Liver (tissue), 9 donors: ENCODE measurements around the gene ZNF267. TPM values are rescaled to one million over a fixed set of nuclear protein-coding genes. Genes with fewer than 3 reads are reported as not detected.
A peak's percentile ranks its signal among the peaks of the same experiment; 100 is the strongest.

ENCODE experiments used
- DNase-seq: peaks from one replicate; pipeline ENCODE4 v3.0.0-alpha.2; 2017; ENCODE audit warnings: low spot score
- H3K27ac ChIP-seq, 2 donors: one replicate each; pipeline ENCODE4 v1.7.0; 2013; ENCODE audit warnings: inconsistent platforms in 2 of 2, low read length in 2 of 2, control low read depth in 1 of 2, low read depth in 1 of 2, mild to moderate bottlenecking in 1 of 2
- H3K27me3 ChIP-seq, 4 donors: one replicate each; pipeline versions ENCODE4 v1.6.1 to v1.7.0; 2013; ENCODE audit warnings: low read length in 3 of 4, inconsistent platforms in 1 of 4, mild to moderate bottlenecking in 1 of 4, moderate library complexity in 1 of 4; ENCODE audit not compliant: control insufficient read depth in 4 of 4, insufficient read depth in 4 of 4
- H3K36me3 ChIP-seq, 4 donors: one replicate each; pipeline versions ENCODE4 v1.6.1 to v1.7.0; 2013; ENCODE audit warnings: low read length in 3 of 4, mild to moderate bottlenecking in 3 of 4, low read depth in 1 of 4, moderate library complexity in 1 of 4; ENCODE audit not compliant: control insufficient read depth in 4 of 4, insufficient read depth in 3 of 4
- H3K4me1 ChIP-seq, 4 donors: one replicate each; pipeline versions ENCODE4 v1.6.1 to v1.7.0; 2013; ENCODE audit warnings: low read length in 3 of 4, mild to moderate bottlenecking in 3 of 4, moderate library complexity in 1 of 4; ENCODE audit not compliant: control insufficient read depth in 4 of 4, insufficient read depth in 4 of 4
- H3K4me3 ChIP-seq, 3 donors: one replicate each; pipeline versions ENCODE4 v1.6.1 to v1.7.0; 2013; ENCODE audit warnings: low read length in 3 of 3, control low read depth in 1 of 3, low read depth in 1 of 3, mild to moderate bottlenecking in 1 of 3
- H3K9ac ChIP-seq, 2 donors: one replicate each; pipeline ENCODE4 v1.7.0; 2013; ENCODE audit warnings: low read length in 2 of 2, mild to moderate bottlenecking in 2 of 2, moderate library complexity in 2 of 2, control low read depth in 1 of 2, low read depth in 1 of 2
- H3K9me3 ChIP-seq, 4 donors: one replicate each; pipeline versions ENCODE4 v1.6.1 to v1.7.0; 2013; ENCODE audit warnings: low read length in 3 of 4; ENCODE audit not compliant: control insufficient read depth in 4 of 4
- EGR1 ChIP-seq, 2 donors: IDR thresholded peaks; 2 replicates each; pipeline ENCODE4 v1.6.1; 2016 to 2018; ENCODE audit warnings: antibody characterized with exemption in 2 of 2, low read depth in 2 of 2
- GABPA ChIP-seq, 2 donors: IDR thresholded peaks in 1 of 2; conservative IDR thresholded peaks in 1 of 2; 2 replicates each; pipeline ENCODE4 v1.6.1; 2016; ENCODE audit warnings: antibody characterized with exemption in 2 of 2, mild to moderate bottlenecking in 1 of 2, moderate library complexity in 1 of 2
- HNF4A ChIP-seq, 2 donors: conservative IDR thresholded peaks; 2 replicates each; pipeline ENCODE4 v1.6.1; 2016; ENCODE audit warnings: antibody characterized with exemption in 2 of 2, mild to moderate bottlenecking in 2 of 2
- JUND ChIP-seq, 2 donors: IDR thresholded peaks; 2 replicates each; pipeline ENCODE4 v1.6.1; 2016; ENCODE audit warnings: antibody characterized with exemption in 2 of 2
- NR2F2 ChIP-seq: IDR thresholded peaks from 2 replicates; pipeline ENCODE4 v1.6.1; 2016; ENCODE audit warnings: antibody characterized with exemption
- RAD21 ChIP-seq, 2 donors: IDR thresholded peaks; 2 replicates each; pipeline ENCODE4 v1.6.1; 2016; ENCODE audit warnings: antibody characterized with exemption in 2 of 2, mild to moderate bottlenecking in 2 of 2
- RXRA ChIP-seq, 2 donors: IDR thresholded peaks; 2 replicates each; pipeline ENCODE4 v1.6.1; 2017 to 2018; ENCODE audit warnings: antibody characterized with exemption in 2 of 2, mild to moderate bottlenecking in 1 of 2
- SP1 ChIP-seq: IDR thresholded peaks from 2 replicates; pipeline ENCODE4 v1.6.1; 2018; ENCODE audit warnings: antibody characterized with exemption, mild to moderate bottlenecking
- TAF1 ChIP-seq: conservative IDR thresholded peaks from 2 replicates; pipeline ENCODE4 v1.6.1; 2016; ENCODE audit warnings: antibody characterized with exemption, mild to moderate bottlenecking
- YY1 ChIP-seq: IDR thresholded peaks from 2 replicates; pipeline ENCODE4 v1.6.1; 2016; ENCODE audit warnings: antibody characterized with exemption, mild to moderate bottlenecking
- WGBS: extraction: QIAGEN DNeasy Blood & Tissue Kit; methylation state at CpG from one replicate; pipeline ENCODE4 v1.1.7; 2013; 5-methylcytosine and 5-hydroxymethylcytosine counted together
- polyA plus RNA-seq, 2 donors: library from polyadenylated mRNA; stranded (reverse) in 1 of 2; unstranded in 1 of 2; fragments of 200-250 nt in 1 of 2; fragments of >200 nt in 1 of 2; fragmentation: Nextera tagmentation in 1 of 2; extraction: Ambion mirVana in 1 of 2; gene quantifications; one replicate each; pipeline versions ENCODE4 v1.2.1 to v1.2.3, GENCODE V29; 2013 to 2015
- total RNA-seq, 2 donors: library from RNA; depleted of rRNA; stranded (reverse); fragments of >200 nt; gene quantifications; one replicate each; pipeline ENCODE4 v1.2.3, GENCODE V29; 2014
- TF ChIP-seq, protein P1 (sequence below): IDR thresholded peaks from 2 replicates; pipeline ENCODE4 v1.6.1; 2016; ENCODE audit warnings: antibody characterized with exemption
- TF ChIP-seq, protein P2 (sequence below): IDR thresholded peaks from 2 replicates; pipeline ENCODE4 v1.6.1; 2016; ENCODE audit warnings: antibody characterized with exemption, mild to moderate bottlenecking
- TF ChIP-seq, protein P3 (sequence below): IDR thresholded peaks from 2 replicates; pipeline ENCODE4 v1.6.1; 2016; ENCODE audit warnings: antibody characterized with exemption
- TF ChIP-seq, protein P4 (sequence below): fragments of 150-350 bp; IDR thresholded peaks from 2 replicates; pipeline ENCODE4 v1.5.1; 2017; ENCODE audit warnings: improper control_type of control experiment, low read depth, low read length; ENCODE audit not compliant: missing input control
- donor health status: healthy.
- donor health status: healthy.
- donor health status: healthy.
- donor health status: healthy.
- donor health status: healthy.

Gene ZNF267
- total and polyA plus RNA-seq, 4 donors = 1.9 to 9.0 (median 3.7) TPM

GRCh38 chr16:31868164-31868563 lies 5.4 kb upstream of the ZNF267 start:
- no peak for DNase-seq
- H3K9me3 ChIP-seq = no peaks in the 10 kb centered on the region
- TF ChIP-seq HNF4A (conservative IDR thresholded peaks at IDR 0.05) = no peak
- TF ChIP-seq RXRA (IDR thresholded peaks at IDR 0.05) = no peak
- no peak for TF ChIP-seq GABPA (IDR thresholded peaks at IDR 0.05 in 1 of 2, conservative IDR thresholded peaks at IDR 0.05 in 1 of 2)
- no peak for TF ChIP-seq YY1
- no peak for TF ChIP-seq RAD21 (IDR thresholded peaks at IDR 0.05)
- TF ChIP-seq JUND (IDR thresholded peaks at IDR 0.05) = no peak
- TF ChIP-seq, protein P1, sequence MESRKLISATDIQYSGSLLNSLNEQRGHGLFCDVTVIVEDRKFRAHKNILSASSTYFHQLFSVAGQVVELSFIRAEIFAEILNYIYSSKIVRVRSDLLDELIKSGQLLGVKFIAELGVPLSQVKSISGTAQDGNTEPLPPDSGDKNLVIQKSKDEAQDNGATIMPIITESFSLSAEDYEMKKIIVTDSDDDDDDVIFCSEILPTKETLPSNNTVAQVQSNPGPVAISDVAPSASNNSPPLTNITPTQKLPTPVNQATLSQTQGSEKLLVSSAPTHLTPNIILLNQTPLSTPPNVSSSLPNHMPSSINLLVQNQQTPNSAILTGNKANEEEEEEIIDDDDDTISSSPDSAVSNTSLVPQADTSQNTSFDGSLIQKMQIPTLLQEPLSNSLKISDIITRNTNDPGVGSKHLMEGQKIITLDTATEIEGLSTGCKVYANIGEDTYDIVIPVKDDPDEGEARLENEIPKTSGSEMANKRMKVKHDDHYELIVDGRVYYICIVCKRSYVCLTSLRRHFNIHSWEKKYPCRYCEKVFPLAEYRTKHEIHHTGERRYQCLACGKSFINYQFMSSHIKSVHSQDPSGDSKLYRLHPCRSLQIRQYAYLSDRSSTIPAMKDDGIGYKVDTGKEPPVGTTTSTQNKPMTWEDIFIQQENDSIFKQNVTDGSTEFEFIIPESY = no peak
- TF ChIP-seq, protein P2, sequence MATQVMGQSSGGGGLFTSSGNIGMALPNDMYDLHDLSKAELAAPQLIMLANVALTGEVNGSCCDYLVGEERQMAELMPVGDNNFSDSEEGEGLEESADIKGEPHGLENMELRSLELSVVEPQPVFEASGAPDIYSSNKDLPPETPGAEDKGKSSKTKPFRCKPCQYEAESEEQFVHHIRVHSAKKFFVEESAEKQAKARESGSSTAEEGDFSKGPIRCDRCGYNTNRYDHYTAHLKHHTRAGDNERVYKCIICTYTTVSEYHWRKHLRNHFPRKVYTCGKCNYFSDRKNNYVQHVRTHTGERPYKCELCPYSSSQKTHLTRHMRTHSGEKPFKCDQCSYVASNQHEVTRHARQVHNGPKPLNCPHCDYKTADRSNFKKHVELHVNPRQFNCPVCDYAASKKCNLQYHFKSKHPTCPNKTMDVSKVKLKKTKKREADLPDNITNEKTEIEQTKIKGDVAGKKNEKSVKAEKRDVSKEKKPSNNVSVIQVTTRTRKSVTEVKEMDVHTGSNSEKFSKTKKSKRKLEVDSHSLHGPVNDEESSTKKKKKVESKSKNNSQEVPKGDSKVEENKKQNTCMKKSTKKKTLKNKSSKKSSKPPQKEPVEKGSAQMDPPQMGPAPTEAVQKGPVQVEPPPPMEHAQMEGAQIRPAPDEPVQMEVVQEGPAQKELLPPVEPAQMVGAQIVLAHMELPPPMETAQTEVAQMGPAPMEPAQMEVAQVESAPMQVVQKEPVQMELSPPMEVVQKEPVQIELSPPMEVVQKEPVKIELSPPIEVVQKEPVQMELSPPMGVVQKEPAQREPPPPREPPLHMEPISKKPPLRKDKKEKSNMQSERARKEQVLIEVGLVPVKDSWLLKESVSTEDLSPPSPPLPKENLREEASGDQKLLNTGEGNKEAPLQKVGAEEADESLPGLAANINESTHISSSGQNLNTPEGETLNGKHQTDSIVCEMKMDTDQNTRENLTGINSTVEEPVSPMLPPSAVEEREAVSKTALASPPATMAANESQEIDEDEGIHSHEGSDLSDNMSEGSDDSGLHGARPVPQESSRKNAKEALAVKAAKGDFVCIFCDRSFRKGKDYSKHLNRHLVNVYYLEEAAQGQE = no peak
- TF ChIP-seq EGR1 (IDR thresholded peaks at IDR 0.05; ENCODE audit: low read depth in 2 of 2) = no peak
- TF ChIP-seq, protein P3, sequence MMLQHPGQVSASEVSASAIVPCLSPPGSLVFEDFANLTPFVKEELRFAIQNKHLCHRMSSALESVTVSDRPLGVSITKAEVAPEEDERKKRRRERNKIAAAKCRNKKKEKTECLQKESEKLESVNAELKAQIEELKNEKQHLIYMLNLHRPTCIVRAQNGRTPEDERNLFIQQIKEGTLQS = no peak
- TF ChIP-seq, protein P4, sequence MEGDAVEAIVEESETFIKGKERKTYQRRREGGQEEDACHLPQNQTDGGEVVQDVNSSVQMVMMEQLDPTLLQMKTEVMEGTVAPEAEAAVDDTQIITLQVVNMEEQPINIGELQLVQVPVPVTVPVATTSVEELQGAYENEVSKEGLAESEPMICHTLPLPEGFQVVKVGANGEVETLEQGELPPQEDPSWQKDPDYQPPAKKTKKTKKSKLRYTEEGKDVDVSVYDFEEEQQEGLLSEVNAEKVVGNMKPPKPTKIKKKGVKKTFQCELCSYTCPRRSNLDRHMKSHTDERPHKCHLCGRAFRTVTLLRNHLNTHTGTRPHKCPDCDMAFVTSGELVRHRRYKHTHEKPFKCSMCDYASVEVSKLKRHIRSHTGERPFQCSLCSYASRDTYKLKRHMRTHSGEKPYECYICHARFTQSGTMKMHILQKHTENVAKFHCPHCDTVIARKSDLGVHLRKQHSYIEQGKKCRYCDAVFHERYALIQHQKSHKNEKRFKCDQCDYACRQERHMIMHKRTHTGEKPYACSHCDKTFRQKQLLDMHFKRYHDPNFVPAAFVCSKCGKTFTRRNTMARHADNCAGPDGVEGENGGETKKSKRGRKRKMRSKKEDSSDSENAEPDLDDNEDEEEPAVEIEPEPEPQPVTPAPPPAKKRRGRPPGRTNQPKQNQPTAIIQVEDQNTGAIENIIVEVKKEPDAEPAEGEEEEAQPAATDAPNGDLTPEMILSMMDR = no peak
- no peak for TF ChIP-seq NR2F2
- TF ChIP-seq TAF1 = no peak
- no peak for TF ChIP-seq SP1
- H3K4me1 ChIP-seq = peaks cover 0 to 9% (median 3%) of the 10 kb centered on the region in 4 donors
- H3K36me3 ChIP-seq = no peaks in the 10 kb centered on the region
- no peak overlapping the region for H3K27ac ChIP-seq
- H3K4me3 ChIP-seq = no peak overlapping the region
- H3K27me3 ChIP-seq = no peaks in the 10 kb centered on the region
- no peak overlapping the region for H3K9ac ChIP-seq
- WGBS = 27% methylated on average over 3 of the region's 3 CpGs

DNA sequence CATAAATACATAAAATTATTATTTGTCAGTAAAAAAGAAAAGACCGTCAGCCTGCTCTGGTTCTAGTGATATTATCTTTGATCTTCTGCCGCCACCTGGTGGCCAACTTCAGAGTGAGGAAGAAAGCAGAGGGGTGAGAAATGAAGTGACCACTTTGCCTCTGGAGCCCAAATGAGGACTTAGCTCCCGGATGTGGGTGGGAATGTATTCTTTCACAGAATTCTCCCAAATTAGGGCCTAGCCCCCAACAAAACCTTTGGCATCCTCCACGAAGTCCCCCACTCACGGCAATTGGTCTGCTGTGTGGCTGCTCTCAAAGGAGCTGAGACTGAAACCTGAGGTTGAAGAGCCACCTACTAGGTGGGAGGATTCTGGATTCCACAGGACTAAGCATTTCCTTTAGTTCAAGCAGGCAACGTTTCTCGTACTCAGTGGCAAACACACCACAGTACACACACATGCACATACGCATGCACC lies 4.9 kb upstream of the ZNF267 start:
- Histone ChIP-seq H3K4me3 (no peak overlapping the region), H3K9me3 (no peaks in the 10 kb centered on the region), H3K27ac (peak overlapping the region; percentile 44 to 63), H3K36me3 (no peaks in the 10 kb centered on the region), H3K4me1 (peaks cover 0 to 11% (median 3%) of the 10 kb centered on the region in 4 donors), H3K9ac (peak overlapping the region in 1 of 2 donors; percentile 6), H3K27me3 (no peaks in the 10 kb centered on the region)
- peak; percentile 84 for DNase-seq
- no peak for TF ChIP-seq NR2F2
- TF ChIP-seq, protein P4 = peak; percentile 86
- peak; percentile 90 to 91 for TF ChIP-seq RAD21 (IDR thresholded peaks at IDR 0.05)
- 12% methylated on average over 8 of the region's 8 CpGs for WGBS
